Measurements from ENCODE around the gene EPYC. TPM values are rescaled to one million over a fixed set of nuclear protein-coding genes. Genes with fewer than 3 reads are reported as not detected.

Gene EPYC
- total RNA-seq, 1 donor from 2014 or later: 0.39 TPM

DNA sequence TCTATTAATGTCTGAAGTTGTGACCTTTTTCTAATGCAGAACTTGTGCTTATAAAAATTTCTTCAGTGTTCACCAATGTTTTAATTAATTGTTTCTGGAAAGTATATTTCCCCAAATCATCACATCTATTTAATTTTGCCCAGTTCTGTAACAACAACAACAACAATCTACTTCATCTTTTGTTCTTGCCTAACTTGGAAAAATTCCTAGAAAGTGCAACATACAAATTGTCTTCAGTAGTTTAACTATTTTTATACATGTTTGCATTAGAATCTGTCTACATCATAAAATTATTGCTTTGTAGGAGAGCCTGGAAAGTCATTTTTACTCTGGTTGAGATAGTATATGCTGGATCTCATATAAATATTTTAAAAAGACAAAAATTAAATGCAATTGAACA, 88.3 kb downstream of the EPYC start:
- Histone ChIP-seq H3K4me3 (ENCODE audit: insufficient read depth, low read depth, low read length) (no peak overlapping the region), H2AFZ (ENCODE audit: low read depth, low read length) (no peak overlapping the region), H4K20me1 (ENCODE audit: insufficient read depth, low read length) (no peaks in the 10 kb centered on the region), H3K36me3 (ENCODE audit: insufficient read depth, low read length) (no peaks in the 10 kb centered on the region), H3K4me2 (ENCODE audit: low read length) (no peak overlapping the region), H3K27ac (ENCODE audit: low read depth, low read length) (no peak overlapping the region), H3K9ac (ENCODE audit: low read length) (no peak overlapping the region), H3K4me1 (ENCODE audit: insufficient read depth, low read length) (peaks cover 2% of the 10 kb centered on the region), H3K79me2 (ENCODE audit: insufficient read depth, low read length) (no peaks in the 10 kb centered on the region), H3K9me3 (ENCODE audit: insufficient read depth, low read depth, low read length) (no peaks in the 10 kb centered on the region), H3K27me3 (ENCODE audit: insufficient read depth, low read length) (no peaks in the 10 kb centered on the region)
- Mint-ChIP-seq H3K4me3 (ENCODE audit: unreplicated experiment) (no peak overlapping the region), H3K27me3 (ENCODE audit: low read depth, unreplicated experiment) (no peaks in the 10 kb centered on the region), H3K9me3 (ENCODE audit: unreplicated experiment) (peaks cover 1% of the 10 kb centered on the region), H3K4me1 (ENCODE audit: low read depth, unreplicated experiment) (peaks cover 1% of the 10 kb centered on the region), H3K36me3 (ENCODE audit: low read depth, unreplicated experiment) (no peaks in the 10 kb centered on the region), H3K27ac (ENCODE audit: unreplicated experiment) (no peak overlapping the region)
- FAIRE-seq: no peak
- DNase-seq (ENCODE audit: low read depth): no peak
- TF ChIP-seq, protein P1, sequence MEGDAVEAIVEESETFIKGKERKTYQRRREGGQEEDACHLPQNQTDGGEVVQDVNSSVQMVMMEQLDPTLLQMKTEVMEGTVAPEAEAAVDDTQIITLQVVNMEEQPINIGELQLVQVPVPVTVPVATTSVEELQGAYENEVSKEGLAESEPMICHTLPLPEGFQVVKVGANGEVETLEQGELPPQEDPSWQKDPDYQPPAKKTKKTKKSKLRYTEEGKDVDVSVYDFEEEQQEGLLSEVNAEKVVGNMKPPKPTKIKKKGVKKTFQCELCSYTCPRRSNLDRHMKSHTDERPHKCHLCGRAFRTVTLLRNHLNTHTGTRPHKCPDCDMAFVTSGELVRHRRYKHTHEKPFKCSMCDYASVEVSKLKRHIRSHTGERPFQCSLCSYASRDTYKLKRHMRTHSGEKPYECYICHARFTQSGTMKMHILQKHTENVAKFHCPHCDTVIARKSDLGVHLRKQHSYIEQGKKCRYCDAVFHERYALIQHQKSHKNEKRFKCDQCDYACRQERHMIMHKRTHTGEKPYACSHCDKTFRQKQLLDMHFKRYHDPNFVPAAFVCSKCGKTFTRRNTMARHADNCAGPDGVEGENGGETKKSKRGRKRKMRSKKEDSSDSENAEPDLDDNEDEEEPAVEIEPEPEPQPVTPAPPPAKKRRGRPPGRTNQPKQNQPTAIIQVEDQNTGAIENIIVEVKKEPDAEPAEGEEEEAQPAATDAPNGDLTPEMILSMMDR (IDR thresholded peaks at IDR 0.05; ENCODE audit: insufficient read depth, low read depth, low read length): no peak
- no peak for TF ChIP-seq EZH2 (IDR thresholded peaks at IDR 0.05; ENCODE audit: insufficient read depth, low read length)

DNA sequence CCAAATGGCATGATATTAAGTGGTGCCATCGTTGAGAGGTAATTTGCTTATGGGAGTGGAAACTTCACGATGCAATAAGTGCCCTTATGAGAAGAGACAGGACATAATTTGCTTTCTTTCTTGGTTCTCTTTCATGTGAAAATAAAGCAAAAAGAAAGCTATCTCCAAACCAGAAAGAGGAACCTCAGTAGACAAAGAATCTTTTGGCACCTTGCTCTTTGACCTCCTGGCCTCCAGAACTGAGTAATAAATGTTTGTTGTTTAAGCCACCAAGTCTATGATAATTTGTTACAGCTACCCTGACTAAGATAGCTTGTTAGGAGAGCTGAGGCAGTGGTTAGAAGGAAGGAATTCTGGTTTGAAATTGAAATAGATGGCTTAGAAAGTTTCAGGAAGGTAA, 89.4 kb downstream of the EPYC start:
- Mint-ChIP-seq H3K4me3 (ENCODE audit: unreplicated experiment) (no peak overlapping the region), H3K27me3 (ENCODE audit: low read depth, unreplicated experiment) (no peaks in the 10 kb centered on the region), H3K4me1 (ENCODE audit: low read depth, unreplicated experiment) (peaks cover 1% of the 10 kb centered on the region)

More for the DNA sequence above, 89.4 kb downstream of the EPYC start:
- Histone ChIP-seq H3K4me2 (ENCODE audit: low read length) (no peak overlapping the region), H3K79me2 (ENCODE audit: insufficient read depth, low read length) (no peaks in the 10 kb centered on the region), H3K36me3 (ENCODE audit: insufficient read depth, low read length) (no peaks in the 10 kb centered on the region), H3K9me3 (ENCODE audit: insufficient read depth, low read depth, low read length) (no peaks in the 10 kb centered on the region), H3K27ac (ENCODE audit: low read depth, low read length) (no peak overlapping the region), H3K9ac (ENCODE audit: low read length) (no peak overlapping the region), H3K4me1 (ENCODE audit: insufficient read depth, low read length) (no peaks in the 10 kb centered on the region), H3K27me3 (ENCODE audit: insufficient read depth, low read length) (no peaks in the 10 kb centered on the region), H2AFZ (ENCODE audit: low read depth, low read length) (no peak overlapping the region), H3K4me3 (ENCODE audit: insufficient read depth, low read depth, low read length) (no peak overlapping the region), H4K20me1 (ENCODE audit: insufficient read depth, low read length) (no peaks in the 10 kb centered on the region)
- H3K27ac Mint-ChIP-seq (ENCODE audit: unreplicated experiment): no peak overlapping the region
- no peak for TF ChIP-seq EZH2 (IDR thresholded peaks at IDR 0.05; ENCODE audit: insufficient read depth, low read length)
- TF ChIP-seq, protein P1 (IDR thresholded peaks at IDR 0.05; ENCODE audit: insufficient read depth, low read depth, low read length): no peak
- FAIRE-seq (no peak), DNase-seq (ENCODE audit: low read depth) (no peak)
- H3K9me3 Mint-ChIP-seq (ENCODE audit: unreplicated experiment): peaks cover 1% of the 10 kb centered on the region
- H3K36me3 Mint-ChIP-seq (ENCODE audit: low read depth, unreplicated experiment): no peaks in the 10 kb centered on the region

Other genes with a start within 250 kb of the EPYC start
- gene CCER1, start 49.8 kb downstream of the EPYC start, total RNA-seq: not detected in 2 replicates
- gene KERA, start 53.1 kb upstream of the EPYC start, total RNA-seq: not detected in 2 replicates
- gene LUM, start 106.5 kb upstream of the EPYC start, total RNA-seq: 76.4 and 128 TPM in 2 replicates
- gene DCN, start 177.8 kb upstream of the EPYC start, total RNA-seq: 0.57 and 0.87 TPM in 2 replicates